ENCODE results near the gene SPTBN5.

SPTBN5 gene

GRCh38 chr15:41829959-41830646 lies 63.8 kb downstream of the SPTBN5 start:
- no peaks in the 10 kb centered on the region for H3K9me3 ChIP-seq (replicated peaks in 1 of 11)
- no peak overlapping the region for H3K4me3 ChIP-seq
- H3K9ac ChIP-seq: no peak overlapping the region
- H4K20me1 ChIP-seq: peaks cover 9 to 71% (median 23%) of the 10 kb centered on the region in 11 experiments; a peak in 16 of 22 replicates
- peaks cover 2 to 34% (median 9%) of the 10 kb centered on the region in 11 experiments; a peak in 15 of 22 replicates for H3K36me3 ChIP-seq
- peak overlapping the region in 3 of 11 experiments; percentile 71 to 79 (median 79); a peak in 2 of 22 replicates for H3K27ac ChIP-seq
- no peak for TF ChIP-seq Cebpa-rat (IDR thresholded peaks at IDR 0.05)
- peak overlapping the region in 10 of 11 experiments; percentile 83 to 100 (median 97); a peak in 19 of 22 replicates for H3K4me2 ChIP-seq
- H3K27me3 ChIP-seq: peaks cover 0 to 13% (median 8%) of the 10 kb centered on the region in 11 experiments; a peak in 10 of 22 replicates
- H3K4me1 ChIP-seq: peaks cover 44 to 75% (median 73%) of the 10 kb centered on the region in 10 experiments

DNA sequence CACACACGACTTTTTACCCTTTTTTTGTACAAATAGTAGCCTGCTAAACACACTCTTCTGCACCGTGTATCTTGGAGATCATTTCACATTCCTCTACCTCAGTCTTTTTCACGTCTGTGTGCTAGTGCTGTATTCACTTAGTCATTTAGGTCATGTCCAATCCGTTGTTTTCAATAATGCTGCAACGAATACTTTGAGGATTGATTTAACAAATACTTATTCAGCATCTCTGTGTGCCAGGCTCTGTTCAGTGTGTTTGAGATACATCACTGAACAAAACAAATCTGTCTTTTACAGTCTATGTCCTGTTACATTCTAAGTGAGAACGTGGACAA lies 65.1 kb downstream of the SPTBN5 start:
- H3K27ac ChIP-seq: peak overlapping the region in 2 of 11 experiments; percentile 81 to 82; a peak in 2 of 22 replicates
- no peak for TF ChIP-seq Cebpa-rat (IDR thresholded peaks at IDR 0.05)

DNA sequence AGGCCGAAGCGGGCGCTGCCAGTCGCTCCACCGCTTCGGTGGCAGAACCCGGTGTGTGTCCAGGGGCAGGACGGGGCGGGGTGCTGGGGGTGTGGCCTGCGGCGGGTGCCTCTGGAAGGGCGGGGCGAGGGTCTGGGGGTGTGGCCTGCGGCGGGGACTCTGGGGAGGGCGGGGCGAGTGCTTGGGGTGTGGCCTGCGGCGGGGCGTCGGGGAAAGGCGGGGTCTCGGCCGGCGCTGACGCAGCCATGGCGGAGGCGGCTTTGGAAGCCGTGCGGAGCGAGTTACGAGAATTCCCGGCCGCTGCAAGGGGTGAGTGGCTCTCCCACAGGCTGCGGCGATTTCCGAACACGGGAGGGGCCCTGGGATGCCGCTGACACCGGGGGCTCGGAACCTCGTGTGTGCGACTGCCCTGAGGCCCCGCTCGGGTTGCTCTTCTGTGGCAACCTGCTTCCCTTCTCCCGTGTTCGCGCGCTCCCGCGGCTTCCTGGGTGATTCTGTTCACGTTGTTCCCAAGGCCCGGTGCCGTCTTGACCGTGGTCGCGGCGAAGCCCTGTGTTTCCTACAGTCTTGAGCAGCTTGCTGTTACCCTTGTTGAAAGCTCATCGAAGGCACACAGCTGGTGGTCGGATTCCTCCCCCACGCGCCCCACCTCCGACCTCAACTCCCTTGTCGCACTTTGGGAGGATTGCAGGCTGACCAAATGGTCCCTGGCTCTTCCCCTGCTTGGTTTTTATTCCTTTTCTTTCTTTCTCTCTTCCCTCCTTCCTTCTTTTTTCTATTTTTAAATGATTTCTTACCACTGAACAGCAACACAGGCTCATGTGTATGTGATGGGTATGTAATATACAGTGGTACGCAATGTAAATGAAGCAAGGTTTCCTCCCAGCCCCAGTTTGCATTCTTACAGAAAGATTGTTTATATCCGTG lies 65.7 kb downstream of the SPTBN5 start, which contains the start of gene JMJD7:
Gene JMJD7, plus strand, starts transcription at position 213 of the 927 bp plus-strand sequence. Its CDS starts 33 bp downstream, at position 246.
- Histone ChIP-seq H3K27ac (peak within 1 kb of the TSS; percentile 37 to 82 (median 76); a peak in 21 of 22 replicates), H3K4me1 (peaks cover 44 to 56% (median 54%) of the 10 kb centered on the region in 10 experiments)

More for the DNA sequence above, 65.1 kb downstream of the SPTBN5 start:
- H3K36me3 ChIP-seq: peaks cover 13 to 39% (median 21%) of the 10 kb centered on the region in 11 experiments; a peak in 19 of 22 replicates
- peaks cover 44 to 62% (median 60%) of the 10 kb centered on the region in 10 experiments for H3K4me1 ChIP-seq
- peak overlapping the region; percentile 74 to 88 (median 84); a peak in 19 of 22 replicates for H3K9ac ChIP-seq
- H3K9me3 ChIP-seq (replicated peaks in 1 of 11): no peaks in the 10 kb centered on the region
- H3K27me3 ChIP-seq: peaks cover 0 to 13% (median 8%) of the 10 kb centered on the region in 11 experiments; a peak in 10 of 22 replicates
- peaks cover 9 to 66% (median 21%) of the 10 kb centered on the region in 11 experiments; a peak in 16 of 22 replicates for H4K20me1 ChIP-seq
- H3K4me3 ChIP-seq: peak overlapping the region; percentile 78 to 93 (median 84)
- H3K4me2 ChIP-seq: peak overlapping the region; percentile 83 to 100 (median 96)

DNA sequence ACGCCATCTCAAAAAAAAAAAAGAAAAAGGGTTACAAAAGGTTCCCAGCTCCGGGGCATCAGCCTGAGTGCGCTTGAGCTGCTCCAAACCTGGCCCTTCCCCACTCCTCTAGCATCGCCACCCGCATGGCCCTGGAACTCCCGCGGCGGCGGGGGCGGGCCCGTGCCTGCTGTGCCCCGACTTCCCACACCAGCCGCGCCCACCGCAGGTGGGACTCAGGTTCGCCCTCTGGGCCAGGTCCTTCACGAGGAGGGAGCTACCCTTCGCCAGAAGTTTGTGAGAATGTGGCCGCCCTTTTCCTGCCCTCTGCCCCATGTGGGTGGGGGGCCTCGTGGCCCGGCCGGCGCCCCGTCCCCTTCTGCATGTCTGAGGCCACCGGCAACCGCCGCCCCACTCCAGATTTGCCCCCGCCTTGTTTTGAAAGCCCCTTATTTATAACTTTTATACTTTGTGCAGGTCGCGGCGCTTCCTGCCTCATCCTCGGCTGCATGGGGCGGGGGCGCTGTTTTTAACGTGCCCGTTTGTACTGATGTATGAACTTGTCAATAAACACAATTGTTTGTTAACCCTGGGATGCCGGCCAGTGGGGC lies 66.5 kb downstream of the SPTBN5 start:
- Histone ChIP-seq H3K4me3 (peak overlapping the region; percentile 78 to 93 (median 84)), H3K9ac (peak overlapping the region; percentile 46 to 88 (median 84); a peak in 21 of 22 replicates), H3K4me2 (peak overlapping the region; percentile 93 to 100 (median 98)), H4K20me1 (peaks cover 9 to 71% (median 21%) of the 10 kb centered on the region in 11 experiments; a peak in 16 of 22 replicates), H3K36me3 (peaks cover 24 to 52% (median 35%) of the 10 kb centered on the region in 11 experiments; a peak in 21 of 22 replicates), H3K9me3 (replicated peaks in 1 of 11) (no peaks in the 10 kb centered on the region), H3K27ac (peak overlapping the region in 7 of 11 experiments; percentile 9 to 39 (median 38); a peak in 8 of 22 replicates), H3K27me3 (peaks cover 0 to 13% (median 8%) of the 10 kb centered on the region in 11 experiments; a peak in 10 of 22 replicates), H3K4me1 (peaks cover 37 to 48% (median 46%) of the 10 kb centered on the region in 10 experiments)
- no peak for TF ChIP-seq Cebpa-rat (IDR thresholded peaks at IDR 0.05)

More for the DNA sequence above, 65.7 kb downstream of the SPTBN5 start, which contains the start of gene JMJD7:
- TF ChIP-seq Cebpa-rat (IDR thresholded peaks at IDR 0.05): no peak
- peak within 1 kb of the TSS; percentile 74 to 88 (median 84) for H3K9ac ChIP-seq
- H3K27me3 ChIP-seq: peaks cover 0 to 13% (median 8%) of the 10 kb centered on the region in 11 experiments; a peak in 10 of 22 replicates
- H3K36me3 ChIP-seq: peaks cover 19 to 45% (median 28%) of the 10 kb centered on the region in 11 experiments; a peak in 20 of 22 replicates
- H3K9me3 ChIP-seq (replicated peaks in 1 of 11): no peaks in the 10 kb centered on the region
- peak within 1 kb of the TSS; percentile 78 to 93 (median 84) for H3K4me3 ChIP-seq
- peaks cover 9 to 70% (median 21%) of the 10 kb centered on the region in 11 experiments; a peak in 16 of 22 replicates for H4K20me1 ChIP-seq
- H3K4me2 ChIP-seq: peak within 1 kb of the TSS; percentile 93 to 100 (median 99)

GRCh38 chr15:41825572-41826535 lies 68.0 kb downstream of the SPTBN5 start:
- TF ChIP-seq Cebpa-rat (IDR thresholded peaks at IDR 0.05): no peak
- peaks cover 32 to 59% (median 47%) of the 10 kb centered on the region in 11 experiments; a peak in 21 of 22 replicates for H3K36me3 ChIP-seq
- H3K4me3 ChIP-seq: no peak overlapping the region
- H3K9me3 ChIP-seq (replicated peaks in 1 of 11): no peaks in the 10 kb centered on the region
- H3K9ac ChIP-seq: no peak overlapping the region
- peaks cover 0 to 13% (median 8%) of the 10 kb centered on the region in 11 experiments; a peak in 10 of 22 replicates for H3K27me3 ChIP-seq
- peaks cover 0 to 60% (median 12%) of the 10 kb centered on the region in 11 experiments; a peak in 15 of 22 replicates for H4K20me1 ChIP-seq
- H3K4me2 ChIP-seq: no peak overlapping the region
- H3K4me1 ChIP-seq: peaks cover 22 to 33% (median 31%) of the 10 kb centered on the region in 10 experiments
- no peak overlapping the region for H3K27ac ChIP-seq

DNA sequence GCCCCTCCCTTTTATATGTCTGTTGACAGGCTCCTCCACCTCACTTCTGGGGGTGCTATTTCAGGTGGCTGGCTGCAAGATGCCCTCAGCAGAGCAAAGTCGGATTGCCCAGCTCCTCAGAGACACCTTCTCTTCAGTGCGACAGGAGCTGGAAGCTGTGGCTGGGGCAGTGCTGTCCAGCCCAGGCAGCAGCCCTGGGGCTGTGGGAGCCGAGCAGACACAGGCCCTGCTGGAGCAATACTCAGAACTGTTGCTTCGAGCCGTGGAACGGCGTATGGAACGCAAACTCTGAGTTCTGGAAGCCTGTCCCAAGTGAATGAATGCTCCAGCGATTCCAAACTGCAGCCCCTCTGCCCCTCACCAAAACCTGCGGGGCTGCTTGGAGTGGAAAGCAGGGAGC lies 68.7 kb downstream of the SPTBN5 start:
- H3K4me1 ChIP-seq: peaks cover 16 to 26% (median 24%) of the 10 kb centered on the region in 10 experiments
- no peak overlapping the region for H3K4me2 ChIP-seq
- H3K9me3 ChIP-seq (replicated peaks in 1 of 11): no peaks in the 10 kb centered on the region
- peaks cover 0 to 13% (median 8%) of the 10 kb centered on the region in 11 experiments; a peak in 10 of 22 replicates for H3K27me3 ChIP-seq
- H4K20me1 ChIP-seq: peaks cover 0 to 60% (median 5%) of the 10 kb centered on the region in 11 experiments; a peak in 13 of 22 replicates
- no peak for TF ChIP-seq Cebpa-rat (IDR thresholded peaks at IDR 0.05)
- no peak overlapping the region for H3K4me3 ChIP-seq
- peaks cover 35 to 60% (median 51%) of the 10 kb centered on the region in 11 experiments; a peak in 21 of 22 replicates for H3K36me3 ChIP-seq
- no peak overlapping the region for H3K27ac ChIP-seq
- no peak overlapping the region for H3K9ac ChIP-seq
